SK-N-MC (cell line): ENCODE measurements around the gene BTBD18.

Experiments used
- EZH2 ChIP-seq: fragments of 200-600 bp; sonication (generic); IDR thresholded peaks from one replicate; pipeline ENCODE4 v1.6.1; 2017; ENCODE audit warnings: antibody characterized with exemption
- POLR2AphosphoS5 ChIP-seq: IDR thresholded peaks from 2 replicates; pipeline ENCODE4 v1.6.1; 2012; ENCODE audit warnings: mild to moderate bottlenecking, low read depth, low read length, borderline replicate concordance

GRCh38 chr11:57704932-57705331 is 46.7 kb downstream of the BTBD18 start:
- no peak for TF ChIP-seq EZH2
- TF ChIP-seq POLR2AphosphoS5: no peak
